Peyer's patch (tissue), 4 donors: ENCODE results near the gene COCH.
"Not testable (repeated sequence)": the region's sequence is repeated elsewhere in the genome, so short reads cannot be mapped to it uniquely, and the experiment has no call there.

Experiments
- POLR2A ChIP-seq, 2 donors: fragments of 450-650 bp; IDR thresholded peaks; one replicate each; pipeline ENCODE4 v1.5.1; 2017; ENCODE audit warnings: antibody characterized with exemption in 2 of 2, mild to moderate bottlenecking in 2 of 2, moderate library complexity in 2 of 2
- TF ChIP-seq, protein P1 (sequence below), 6 experiments: fragments of 450-650 bp in 4 of 6; fragments of 200-600 bp in 2 of 6; sonication (generic) in 1 of 6; IDR thresholded peaks; one replicate each; pipeline ENCODE4 v1.5.1; 2017 to 2019; ENCODE audit warnings: antibody characterized with exemption in 6 of 6, mild to moderate bottlenecking in 3 of 6, moderate library complexity in 1 of 6

GRCh38 chr14:30933937-30934336 lies 59.6 kb downstream of the COCH start:
- TF ChIP-seq, protein P1, sequence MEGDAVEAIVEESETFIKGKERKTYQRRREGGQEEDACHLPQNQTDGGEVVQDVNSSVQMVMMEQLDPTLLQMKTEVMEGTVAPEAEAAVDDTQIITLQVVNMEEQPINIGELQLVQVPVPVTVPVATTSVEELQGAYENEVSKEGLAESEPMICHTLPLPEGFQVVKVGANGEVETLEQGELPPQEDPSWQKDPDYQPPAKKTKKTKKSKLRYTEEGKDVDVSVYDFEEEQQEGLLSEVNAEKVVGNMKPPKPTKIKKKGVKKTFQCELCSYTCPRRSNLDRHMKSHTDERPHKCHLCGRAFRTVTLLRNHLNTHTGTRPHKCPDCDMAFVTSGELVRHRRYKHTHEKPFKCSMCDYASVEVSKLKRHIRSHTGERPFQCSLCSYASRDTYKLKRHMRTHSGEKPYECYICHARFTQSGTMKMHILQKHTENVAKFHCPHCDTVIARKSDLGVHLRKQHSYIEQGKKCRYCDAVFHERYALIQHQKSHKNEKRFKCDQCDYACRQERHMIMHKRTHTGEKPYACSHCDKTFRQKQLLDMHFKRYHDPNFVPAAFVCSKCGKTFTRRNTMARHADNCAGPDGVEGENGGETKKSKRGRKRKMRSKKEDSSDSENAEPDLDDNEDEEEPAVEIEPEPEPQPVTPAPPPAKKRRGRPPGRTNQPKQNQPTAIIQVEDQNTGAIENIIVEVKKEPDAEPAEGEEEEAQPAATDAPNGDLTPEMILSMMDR (IDR thresholded peaks at IDR 0.05) = not testable (repeated sequence)
- not testable (repeated sequence) for TF ChIP-seq POLR2A (IDR thresholded peaks at IDR 0.05)
